HCT116 (cell line): ENCODE results near the gene CDH23.

Experiments used
- EGR1 ChIP-seq: IDR thresholded peaks from 2 replicates; pipeline ENCODE4 v1.6.1; 2012; ENCODE audit warnings: low read depth
- JUND ChIP-seq: IDR thresholded peaks from 2 replicates; pipeline ENCODE4 v1.6.1; 2012
- SP1 ChIP-seq: IDR thresholded peaks from 2 replicates; pipeline ENCODE4 v1.6.1; 2012; ENCODE audit warnings: low read depth
- YY1 ChIP-seq: IDR thresholded peaks from 2 replicates; pipeline ENCODE4 v1.6.1; 2011; ENCODE audit warnings: low read length, low read depth, moderate library complexity, mild to moderate bottlenecking; ENCODE audit not compliant: insufficient replicate concordance; ENCODE audit errors: extremely low read depth
- TF ChIP-seq, protein P1 (sequence below), 3 experiments: fragments of 200-600 bp in 1 of 3; sonication (generic) in 1 of 3; IDR thresholded peaks in 2 of 3; conservative IDR thresholded peaks in 1 of 3; 2 replicates each; pipeline ENCODE4 v1.5.1; 2012 to 2017; ENCODE audit warnings: low read depth in 2 of 3, low read length in 2 of 3, antibody characterized with exemption in 1 of 3, borderline replicate concordance in 1 of 3, control low read depth in 1 of 3, mild to moderate bottlenecking in 1 of 3, mixed read lengths in 1 of 3, mixed run types in 1 of 3, moderate library complexity in 1 of 3; ENCODE audit not compliant: insufficient read depth in 1 of 3
- TF ChIP-seq, protein P2 (sequence below): IDR thresholded peaks from 2 replicates; pipeline ENCODE4 v1.6.1; 2012

GRCh38 chr10:71599518-71599917, 202.8 kb downstream of the CDH23 start:
- TF ChIP-seq, protein P1, sequence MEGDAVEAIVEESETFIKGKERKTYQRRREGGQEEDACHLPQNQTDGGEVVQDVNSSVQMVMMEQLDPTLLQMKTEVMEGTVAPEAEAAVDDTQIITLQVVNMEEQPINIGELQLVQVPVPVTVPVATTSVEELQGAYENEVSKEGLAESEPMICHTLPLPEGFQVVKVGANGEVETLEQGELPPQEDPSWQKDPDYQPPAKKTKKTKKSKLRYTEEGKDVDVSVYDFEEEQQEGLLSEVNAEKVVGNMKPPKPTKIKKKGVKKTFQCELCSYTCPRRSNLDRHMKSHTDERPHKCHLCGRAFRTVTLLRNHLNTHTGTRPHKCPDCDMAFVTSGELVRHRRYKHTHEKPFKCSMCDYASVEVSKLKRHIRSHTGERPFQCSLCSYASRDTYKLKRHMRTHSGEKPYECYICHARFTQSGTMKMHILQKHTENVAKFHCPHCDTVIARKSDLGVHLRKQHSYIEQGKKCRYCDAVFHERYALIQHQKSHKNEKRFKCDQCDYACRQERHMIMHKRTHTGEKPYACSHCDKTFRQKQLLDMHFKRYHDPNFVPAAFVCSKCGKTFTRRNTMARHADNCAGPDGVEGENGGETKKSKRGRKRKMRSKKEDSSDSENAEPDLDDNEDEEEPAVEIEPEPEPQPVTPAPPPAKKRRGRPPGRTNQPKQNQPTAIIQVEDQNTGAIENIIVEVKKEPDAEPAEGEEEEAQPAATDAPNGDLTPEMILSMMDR (IDR thresholded peaks at IDR 0.05 in 2 of 3, conservative IDR thresholded peaks at IDR 0.05 in 1 of 3; ENCODE audit: borderline replicate concordance in 1 of 3, insufficient read depth in 1 of 3, low read depth in 2 of 3, low read length in 2 of 3): no peak
- TF ChIP-seq, protein P2, sequence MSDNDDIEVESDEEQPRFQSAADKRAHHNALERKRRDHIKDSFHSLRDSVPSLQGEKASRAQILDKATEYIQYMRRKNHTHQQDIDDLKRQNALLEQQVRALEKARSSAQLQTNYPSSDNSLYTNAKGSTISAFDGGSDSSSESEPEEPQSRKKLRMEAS: no peak
- TF ChIP-seq SP1 (no peak), YY1 (no peak), JUND (no peak), EGR1 (no peak)
